NCI-H2196 (cell line): Measurements from ENCODE around the gene RIMBP3B.
"Not testable (repeated sequence)": the region's sequence is repeated elsewhere in the genome, so short reads cannot be mapped to it uniquely, and the experiment has no call there.

Source experiments
- DNase-seq: peaks from one replicate; lab custom pipeline; 2025; ENCODE audit not compliant: unreplicated experiment; lab: John Stamatoyannopoulos, UW

Gene RIMBP3B

DNA sequence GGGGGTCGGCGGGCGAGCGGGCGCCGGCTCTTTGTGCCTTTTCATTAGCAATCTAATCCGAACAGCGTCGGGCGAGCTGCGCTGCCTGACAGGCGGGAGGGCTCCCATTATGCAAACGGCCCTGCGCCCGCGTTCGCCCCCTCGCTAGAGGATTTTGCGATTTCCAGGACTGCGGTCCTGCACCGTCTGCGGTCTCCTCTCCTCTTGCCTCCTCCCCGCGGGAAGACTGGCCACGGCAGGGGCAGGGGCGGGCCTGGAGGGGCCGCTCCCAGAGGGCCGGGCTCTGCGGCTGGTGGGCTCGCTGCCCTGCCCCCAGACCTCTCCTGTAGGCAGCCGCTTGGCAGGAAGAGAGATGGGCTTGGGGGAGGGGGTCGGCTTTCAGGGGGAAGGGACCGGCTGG is 34.3 kb downstream of the RIMBP3B start:
- not testable (repeated sequence) for DNase-seq

DNA sequence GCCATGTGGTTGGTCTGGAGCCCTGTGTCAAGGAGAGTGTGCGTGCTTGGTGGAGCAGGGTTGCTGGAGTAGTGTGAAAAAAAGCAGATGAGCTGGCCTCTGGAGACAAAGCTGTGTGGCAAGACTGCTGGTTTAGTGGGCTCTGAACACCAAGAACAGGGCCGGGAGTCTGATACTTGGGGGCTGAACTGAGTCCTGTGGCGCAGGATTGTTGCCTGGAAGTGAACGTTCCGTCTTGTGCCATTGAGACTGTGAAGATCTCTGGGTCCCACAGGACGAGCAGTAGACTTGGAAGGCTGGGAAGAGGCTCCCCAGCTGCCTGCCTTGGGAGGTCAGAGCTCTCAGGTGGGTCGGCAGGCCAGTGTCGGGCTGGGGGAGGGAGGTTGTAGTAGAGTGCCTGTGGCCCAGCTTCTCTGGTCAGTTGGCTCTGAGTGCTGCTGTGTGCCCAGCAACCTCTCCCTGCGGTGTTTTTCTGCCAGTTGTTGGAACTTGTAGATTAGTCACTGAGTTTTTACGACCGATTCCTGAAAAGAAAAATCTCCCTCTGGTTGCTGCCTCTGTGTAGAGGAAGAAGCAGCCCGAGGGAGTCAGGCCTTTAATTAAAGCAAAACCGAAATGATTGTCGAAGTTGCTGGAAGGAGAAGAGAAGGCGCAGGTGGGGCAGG is 35.6 kb downstream of the RIMBP3B start:
- not testable (repeated sequence) for DNase-seq

DNA sequence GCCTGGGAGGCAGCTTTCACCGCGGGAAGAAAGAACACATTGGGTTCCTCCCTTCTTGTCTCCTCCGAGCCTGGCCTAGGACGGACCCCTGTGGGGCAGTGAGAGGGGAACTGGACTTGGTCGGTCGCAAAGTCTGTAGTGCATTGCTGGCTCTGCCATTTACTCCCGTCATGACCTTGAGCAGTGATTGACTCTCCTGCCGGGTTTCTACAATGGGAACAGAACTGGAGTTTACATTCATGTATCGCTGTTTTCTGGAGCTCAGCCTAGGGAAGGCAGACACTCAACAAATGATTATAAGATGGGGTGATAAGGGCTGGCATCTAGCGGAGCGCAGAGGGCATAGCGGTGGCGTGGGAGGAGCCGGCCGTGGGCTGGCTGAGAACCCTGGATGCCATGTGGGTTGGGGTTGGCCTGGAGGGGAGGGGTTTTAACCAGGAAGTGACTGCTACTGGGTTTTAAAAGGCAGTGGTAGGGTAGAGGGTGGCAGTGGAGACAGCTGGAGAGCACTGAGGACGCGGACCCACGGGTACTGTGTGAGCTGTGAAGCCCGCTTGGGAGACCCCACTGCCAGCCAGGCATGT is 36.7 kb downstream of the RIMBP3B start:
- not testable (repeated sequence) for DNase-seq

DNA sequence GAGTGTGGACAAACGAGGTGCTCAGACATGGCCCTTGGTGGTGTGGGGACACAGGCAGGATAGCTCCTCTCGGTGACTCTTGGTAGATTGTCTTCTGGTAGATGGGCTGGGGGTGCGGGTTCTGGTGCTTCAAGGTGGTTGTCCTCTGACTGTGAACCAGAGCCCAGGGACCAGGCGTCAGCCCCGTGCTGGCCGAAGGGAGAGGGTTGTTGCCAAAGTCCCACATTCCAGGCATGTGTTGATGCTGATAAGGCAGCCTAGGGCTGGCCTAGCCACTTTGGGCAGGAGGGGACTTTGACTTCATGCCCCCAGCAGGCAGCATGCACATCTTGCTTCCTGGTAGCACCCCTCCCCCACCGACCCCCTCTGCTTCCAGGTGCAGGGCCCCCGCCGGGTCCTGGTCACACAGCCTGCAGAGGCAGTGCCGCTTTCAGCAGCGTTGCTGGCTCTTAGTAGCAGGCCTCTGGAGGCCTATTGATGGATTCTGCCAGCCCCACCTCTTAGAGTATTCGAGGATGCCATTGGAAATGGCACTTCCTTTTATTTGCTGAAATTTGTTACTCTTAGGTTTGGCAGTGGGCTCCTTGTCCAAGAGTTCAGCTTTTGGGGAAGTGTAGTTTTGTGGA is 40.6 kb downstream of the RIMBP3B start:
- not testable (repeated sequence) for DNase-seq

DNA sequence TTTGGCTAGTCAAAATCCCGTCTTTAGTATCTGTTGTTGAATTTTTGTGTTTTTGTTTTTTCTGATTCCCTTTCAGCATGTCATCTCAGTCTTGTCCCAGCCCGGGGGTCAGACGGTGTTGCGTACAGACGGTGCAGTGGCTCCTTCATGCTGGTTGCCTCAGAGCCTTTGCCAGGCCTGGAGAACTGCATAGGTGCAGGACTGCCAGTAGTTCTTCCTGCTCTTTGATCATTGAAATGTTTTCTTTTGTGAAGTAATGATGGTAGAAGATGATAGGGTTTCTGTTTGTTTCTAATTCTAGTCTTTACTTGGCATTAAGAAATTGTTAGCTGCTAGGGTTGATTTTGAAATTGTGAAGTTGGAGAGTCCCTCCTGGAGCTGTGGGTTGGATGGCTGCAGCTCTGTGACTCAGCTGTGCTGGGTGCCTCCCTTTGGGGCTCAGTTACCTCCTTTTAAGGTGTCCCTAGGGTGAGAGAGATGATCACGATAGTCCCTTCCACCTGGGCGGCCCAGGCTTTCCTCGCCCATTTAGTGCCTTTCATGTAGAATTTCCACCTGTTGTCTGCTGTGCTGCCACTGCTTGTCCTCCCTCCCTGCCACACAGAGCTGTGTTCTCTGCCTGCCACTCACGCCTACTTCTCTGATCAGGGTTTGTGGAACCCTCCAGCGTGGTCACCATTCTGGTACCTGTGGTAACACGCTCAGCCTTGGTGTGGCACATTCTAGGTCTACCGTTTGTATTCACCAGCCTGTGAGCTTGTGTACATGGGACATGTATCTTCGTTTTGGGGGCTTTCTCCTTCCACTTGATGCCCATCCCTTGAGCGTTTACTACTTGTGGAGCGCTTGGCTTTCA is 51.1 kb downstream of the RIMBP3B start:
- DNase-seq = not testable (repeated sequence)

GRCh38 chr22:21435998-21436810 is 52.7 kb downstream of the RIMBP3B start:
- DNase-seq = not testable (repeated sequence)

DNA sequence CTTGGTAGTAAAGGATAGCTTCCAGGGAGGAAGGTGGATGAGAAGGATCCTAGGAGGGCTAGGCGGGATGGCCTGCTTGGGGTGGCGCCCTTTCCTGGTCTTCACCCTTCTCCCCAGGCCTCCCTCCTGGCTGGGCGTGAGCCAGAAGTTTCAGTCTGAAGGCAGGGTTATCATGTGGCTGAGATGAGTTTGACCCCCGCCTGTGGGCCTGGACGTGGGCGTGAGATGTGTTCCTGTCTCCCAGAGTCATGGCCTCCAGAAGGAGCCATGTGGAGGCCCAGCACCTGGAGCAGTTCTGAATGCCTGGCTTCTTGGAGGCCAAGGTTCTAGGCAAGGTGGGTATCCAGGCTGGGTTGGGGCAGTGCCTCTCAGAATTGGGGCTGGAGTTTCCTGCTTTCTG is 54.5 kb downstream of the RIMBP3B start:
- not testable (repeated sequence) for DNase-seq
